A673 (cell line): ENCODE results near the gene CBLB. TPM values are rescaled to one million over a fixed set of nuclear protein-coding genes. Genes with fewer than 3 reads are reported as not detected.

Experiments used
- BruUV-seq: library from RNA; stranded (reverse); fragments of 400-500 nt; replicated peaks from 2 replicates; lab custom pipeline; 2021; lab: Mats Ljungman, UMichigan
- CTCF ChIA-PET: fragments of 300-600 bp; sonication (Branson Sonifier 250); formaldehyde crosslinking; loops from one replicate; lab custom pipeline; 2022; ENCODE audit warnings: antibody characterized with exemption; lab: Charles Lee
- POLR2A ChIA-PET: fragments of 300-600 bp; sonication (Branson Sonifier 250); formaldehyde crosslinking; loops from one replicate; lab custom pipeline; 2022; ENCODE audit warnings: antibody characterized with exemption; ENCODE audit not compliant: low non-redundant PET; lab: Charles Lee
- DNase-seq: peaks from one replicate; pipeline ENCODE4 v3.0.0-alpha.2; 2015; ENCODE audit warnings: low spot score
- H3K27ac ChIP-seq: fragments of 200-600 bp; sonication (generic); 2 replicates; pipeline ENCODE4 v1.5.1; 2016; ENCODE audit warnings: mixed run types, low read depth, mild to moderate bottlenecking, mixed read lengths, antibody characterized with exemption, low read length; ENCODE audit not compliant: poor library complexity, severe bottlenecking
- H3K27me3 ChIP-seq: fragments of 200-600 bp; sonication (generic); replicated peaks from 2 replicates; pipeline ENCODE4 v1.6.1; 2017; ENCODE audit warnings: mixed run types, low read depth, mild to moderate bottlenecking, mixed read lengths, antibody characterized with exemption, low read length; ENCODE audit not compliant: insufficient read depth, poor library complexity
- H3K36me3 ChIP-seq: fragments of 200-600 bp; sonication (generic); 2 replicates; pipeline ENCODE4 v1.6.1; 2016; ENCODE audit warnings: mixed run types, mild to moderate bottlenecking, mixed read lengths, antibody characterized with exemption, low read length; ENCODE audit not compliant: insufficient read depth, poor library complexity, severe bottlenecking
- H3K4me1 ChIP-seq: fragments of 200-600 bp; sonication (generic); 2 replicates; pipeline ENCODE4 v1.6.1; 2017; ENCODE audit warnings: mixed run types, mild to moderate bottlenecking, mixed read lengths, antibody characterized with exemption, low read length; ENCODE audit not compliant: insufficient read depth, poor library complexity, severe bottlenecking
- H3K4me3 ChIP-seq: fragments of 200-600 bp; sonication (generic); 2 replicates; pipeline ENCODE4 v1.5.1; 2016; ENCODE audit warnings: low read depth, mixed run types, mild to moderate bottlenecking, mixed read lengths, low read length; ENCODE audit not compliant: poor library complexity, severe bottlenecking
- H3K9me3 ChIP-seq: fragments of 200-600 bp; sonication (generic); 2 replicates; pipeline ENCODE4 v1.6.1; 2016; ENCODE audit warnings: mixed run types, low read depth, mild to moderate bottlenecking, mixed read lengths, antibody characterized with exemption, low read length; ENCODE audit not compliant: poor library complexity, severe bottlenecking
- CTCF ChIP-seq: fragments of 300-800, 200-600 bp; sonication (generic); conservative IDR thresholded peaks from 2 replicates; pipeline ENCODE4 v1.5.1; 2017; ENCODE audit warnings: low read depth, mild to moderate bottlenecking, antibody characterized with exemption, low read length, moderate library complexity, mixed read lengths
- EZH2 ChIP-seq: fragments of 200-600 bp; sonication (generic); IDR thresholded peaks from 2 replicates; pipeline ENCODE4 v1.6.1; 2017; ENCODE audit warnings: borderline replicate concordance, low read depth, mild to moderate bottlenecking, mixed read lengths, antibody characterized with exemption, low read length; ENCODE audit not compliant: poor library complexity, severe bottlenecking
- intact Hi-C: fragments of 100-400 bp; cut with micrococcal nuclease; formaldehyde crosslinking; loops from one replicate; pipeline ENCODE4 v1.10.0; 2022; ENCODE audit not compliant: unreplicated experiment
- total RNA-seq: library from RNA; stranded (reverse); gene quantifications from 2 replicates; pipeline ENCODE4 v1.2.3, GENCODE V29; 2021

CBLB gene
- total RNA-seq, 1 experiment from 2014 or later: 23.3 TPM

- DNase-seq: no peak
- no peak overlapping the region for H3K27ac ChIP-seq
- CTCF ChIA-PET: no interaction called here
- intact Hi-C loops: no loop called here
- POLR2A ChIA-PET: no interaction called here
- no peaks in the 10 kb centered on the region for H3K9me3 ChIP-seq
- H3K36me3 ChIP-seq: no peaks in the 10 kb centered on the region
- H3K4me3 ChIP-seq: no peak overlapping the region
- peaks cover 34% of the 10 kb centered on the region for H3K4me1 ChIP-seq
- no peak for TF ChIP-seq CTCF
- no peak for TF ChIP-seq EZH2
- no peaks in the 10 kb centered on the region for H3K27me3 ChIP-seq
- no TSS peak for BruUV-seq
These were observed 83.0 kb downstream of the CBLB start for GRCh38 chr3:105785803-105786202.

- Histone ChIP-seq H3K27ac (no peak overlapping the region), H3K9me3 (no peaks in the 10 kb centered on the region), H3K36me3 (no peaks in the 10 kb centered on the region), H3K4me1 (peaks cover 34% of the 10 kb centered on the region), H3K27me3 (no peaks in the 10 kb centered on the region), H3K4me3 (no peak overlapping the region)
- no TSS peak for BruUV-seq
- intact Hi-C loops: no loop called here
- POLR2A ChIA-PET: no interaction called here
- TF ChIP-seq CTCF (no peak), EZH2 (no peak)
- CTCF ChIA-PET: no interaction called here
- DNase-seq: no peak
These were observed 85.2 kb downstream of the CBLB start for GRCh38 chr3:105783631-105784030.

GRCh38 chr3:105781871-105782270 lies 86.9 kb downstream of the CBLB start:
- Histone ChIP-seq H3K4me1 (peaks cover 18% of the 10 kb centered on the region), H3K9me3 (no peaks in the 10 kb centered on the region), H3K4me3 (no peak overlapping the region), H3K27me3 (no peaks in the 10 kb centered on the region), H3K36me3 (no peaks in the 10 kb centered on the region), H3K27ac (no peak overlapping the region)
- DNase-seq: no peak
- intact Hi-C loops: no loop called here
- no peak for TF ChIP-seq CTCF
- POLR2A ChIA-PET: no interaction called here
- CTCF ChIA-PET: no interaction called here
- BruUV-seq: no TSS peak
